GM18507 (cell line): Measurements from ENCODE around the gene LONP2.
A peak's percentile ranks its signal among the peaks of the same experiment; 100 is the strongest.
"Not testable (repeated sequence)": the region's sequence is repeated elsewhere in the genome, so short reads cannot be mapped to it uniquely, and the experiment has no call there.

Source experiments
- DNase-seq: peaks from one replicate; pipeline ENCODE4 v3.0.0; 2011; ENCODE audit warnings: low read depth; ENCODE audit not compliant: insufficient read length; ENCODE audit errors: extremely low spot score
- FAIRE-seq: peaks from 2 replicates; lab custom pipeline; 2011; peaks lifted over from hg19 to GRCh38; lab: Jason Lieb, UNC

LONP2 gene

DNA sequence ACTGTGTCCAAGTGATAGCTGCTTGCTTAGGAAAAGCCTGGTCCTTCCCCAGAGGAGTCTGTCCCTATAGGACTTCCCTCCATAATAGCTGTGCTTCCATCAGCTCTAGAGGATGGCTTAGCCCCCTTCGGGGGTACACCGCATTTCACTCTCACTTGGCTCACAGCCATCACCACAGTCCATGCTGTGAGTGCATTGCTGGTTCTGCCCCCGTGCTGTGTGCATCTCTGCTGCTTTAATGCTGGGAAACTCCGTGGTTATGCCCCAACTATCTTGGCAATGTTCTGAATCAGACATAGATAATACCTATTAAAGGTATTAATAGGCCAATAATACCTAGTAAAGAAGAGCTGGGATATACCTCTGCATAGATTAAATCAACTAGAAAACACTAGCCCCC lies 82.8 kb downstream of the LONP2 start:
- FAIRE-seq (no peak), DNase-seq (no peak)

DNA sequence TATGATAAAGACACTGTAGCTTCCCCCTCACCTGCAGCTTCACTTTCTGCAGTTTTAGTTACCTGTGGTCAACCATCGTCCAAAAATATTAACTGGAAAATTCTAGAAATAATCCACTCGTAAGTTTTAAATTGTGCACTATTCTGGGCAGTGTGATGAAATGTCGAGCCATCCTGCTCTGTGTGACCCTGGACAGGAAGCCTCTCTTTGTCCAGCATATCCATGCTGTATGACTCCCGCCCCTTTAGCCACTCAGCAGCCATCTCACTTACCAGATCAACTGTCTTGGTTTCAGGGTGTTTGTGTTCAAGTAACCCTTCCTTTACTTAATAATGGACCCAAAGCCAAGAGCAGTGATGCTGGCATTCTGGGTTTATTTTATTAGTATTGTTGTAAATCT lies 85.0 kb downstream of the LONP2 start:
- FAIRE-seq = no peak
- DNase-seq = no peak

DNA sequence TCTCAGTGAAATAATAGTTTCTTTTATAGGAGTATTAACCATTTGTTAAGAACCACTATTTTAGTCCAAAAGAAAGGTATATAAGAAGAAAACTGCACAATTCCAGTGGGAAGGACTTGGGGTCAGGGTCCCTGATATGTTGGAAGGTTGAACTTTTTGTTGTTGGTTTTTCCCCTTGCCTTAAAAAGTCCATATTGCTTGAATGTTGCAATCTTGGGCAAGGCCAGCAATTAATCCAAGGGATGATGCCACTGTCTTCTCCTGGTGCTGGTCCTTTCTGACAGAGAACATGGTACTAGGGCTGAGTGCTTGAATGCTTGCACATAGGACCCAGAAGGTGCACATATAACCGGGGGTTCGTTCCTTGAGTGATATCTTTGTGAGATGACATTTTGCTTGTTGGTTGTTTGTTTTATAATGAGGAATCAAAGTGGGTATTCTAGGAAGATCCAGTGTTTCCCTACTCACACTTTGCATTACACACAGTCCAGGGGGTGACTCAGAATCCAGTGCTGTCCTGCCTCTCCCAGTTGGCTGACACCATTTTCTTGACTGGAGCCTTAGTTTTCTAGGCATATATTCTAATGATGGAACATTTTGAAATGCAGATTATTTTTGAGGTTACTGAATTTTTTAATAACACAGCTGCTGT lies 86.2 kb downstream of the LONP2 start:
- no peak for FAIRE-seq
- DNase-seq = no peak

GRCh38 chr16:48330841-48331192 lies 86.7 kb downstream of the LONP2 start:
- no peak for DNase-seq
- FAIRE-seq = no peak

- DNase-seq (no peak), FAIRE-seq (no peak)
Observed at GRCh38 chr16:48332978-48333377, 88.9 kb downstream of the LONP2 start.

- FAIRE-seq (no peak), DNase-seq (no peak)
Observed at GRCh38 chr16:48334325-48334724, 90.2 kb downstream of the LONP2 start.

DNA sequence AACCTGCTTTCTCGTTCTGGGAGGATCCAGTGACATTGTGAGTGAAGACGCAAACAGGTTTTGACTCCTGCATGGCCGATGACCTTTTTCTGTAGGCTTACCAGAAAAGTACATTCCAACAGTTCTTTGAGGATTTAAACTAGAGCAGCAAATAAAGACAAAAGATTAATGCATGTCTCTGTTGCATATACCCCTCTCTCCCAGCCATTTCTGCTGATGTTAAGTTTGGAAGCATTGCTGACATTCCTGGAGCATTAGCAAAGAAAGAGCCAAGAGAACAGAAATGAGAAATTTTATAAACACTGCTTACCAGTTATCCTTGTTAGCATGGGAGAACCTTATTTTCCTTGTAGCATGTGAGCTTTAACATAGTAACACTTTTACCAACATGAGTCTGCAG lies 91.9 kb downstream of the LONP2 start:
- FAIRE-seq (no peak), DNase-seq (no peak)

- no peak for DNase-seq
- no peak for FAIRE-seq
Observed at GRCh38 chr16:48340054-48340453, 96.0 kb downstream of the LONP2 start.

DNA sequence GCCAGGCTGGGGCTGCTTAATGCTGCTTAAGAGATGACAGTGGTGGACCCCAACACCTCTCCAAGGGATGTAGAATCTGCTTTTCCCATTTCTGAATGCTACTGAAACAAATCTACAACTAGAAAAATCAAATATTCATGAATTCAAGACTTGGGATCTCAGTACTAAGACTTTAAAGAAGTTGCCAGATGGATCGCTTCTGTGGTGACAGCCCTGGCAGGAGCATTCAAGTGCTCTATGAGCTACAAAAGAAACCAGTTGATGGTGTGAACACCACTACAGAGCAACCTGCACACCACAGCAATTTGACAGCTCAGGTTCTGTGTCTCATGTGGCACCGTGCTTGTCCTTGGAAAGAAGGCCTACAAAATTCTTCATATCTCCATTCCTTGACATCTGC lies 98.5 kb downstream of the LONP2 start:
- DNase-seq (no peak), FAIRE-seq (no peak)

- FAIRE-seq (no peak), DNase-seq (no peak)
Observed at GRCh38 chr16:48347191-48347865, 103.2 kb downstream of the LONP2 start.

DNA sequence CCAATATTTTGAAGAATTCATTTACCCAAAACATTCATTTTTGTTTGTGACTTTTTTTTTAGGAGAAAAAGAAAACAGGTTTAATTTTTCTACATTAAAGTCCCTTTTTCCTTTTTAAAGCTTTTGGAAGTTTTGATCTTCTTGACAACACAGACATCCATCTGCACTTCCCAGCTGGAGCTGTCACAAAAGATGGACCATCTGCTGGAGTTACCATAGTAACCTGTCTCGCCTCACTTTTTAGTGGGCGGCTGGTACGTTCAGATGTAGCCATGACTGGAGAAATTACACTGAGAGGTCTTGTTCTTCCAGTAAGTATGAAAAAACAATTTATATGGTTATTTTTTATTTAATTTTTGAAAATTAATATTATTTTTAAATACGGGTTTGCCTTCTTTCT lies 103.9 kb downstream of the LONP2 start:
- FAIRE-seq (no peak), DNase-seq (no peak)

DNA sequence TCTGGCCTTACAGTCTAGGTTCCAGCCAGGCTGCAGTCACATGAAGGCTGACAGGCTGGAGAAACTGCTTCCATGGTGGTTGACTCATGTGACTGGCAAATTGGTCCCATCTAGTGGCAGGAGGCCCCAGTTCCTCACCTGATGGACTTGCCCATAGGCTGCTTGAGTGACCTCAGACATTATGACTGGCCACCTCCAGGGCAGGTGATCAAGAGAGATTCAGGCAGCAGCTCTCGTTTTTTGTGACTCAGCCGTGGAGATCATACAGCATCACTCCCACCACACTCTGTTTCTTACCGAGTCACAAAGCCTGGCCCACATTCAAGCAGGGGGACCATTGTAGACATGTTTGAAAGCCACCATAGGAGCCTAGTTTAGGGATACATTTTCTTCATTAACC lies 106.6 kb downstream of the LONP2 start:
- DNase-seq (no peak), FAIRE-seq (no peak)

DNA sequence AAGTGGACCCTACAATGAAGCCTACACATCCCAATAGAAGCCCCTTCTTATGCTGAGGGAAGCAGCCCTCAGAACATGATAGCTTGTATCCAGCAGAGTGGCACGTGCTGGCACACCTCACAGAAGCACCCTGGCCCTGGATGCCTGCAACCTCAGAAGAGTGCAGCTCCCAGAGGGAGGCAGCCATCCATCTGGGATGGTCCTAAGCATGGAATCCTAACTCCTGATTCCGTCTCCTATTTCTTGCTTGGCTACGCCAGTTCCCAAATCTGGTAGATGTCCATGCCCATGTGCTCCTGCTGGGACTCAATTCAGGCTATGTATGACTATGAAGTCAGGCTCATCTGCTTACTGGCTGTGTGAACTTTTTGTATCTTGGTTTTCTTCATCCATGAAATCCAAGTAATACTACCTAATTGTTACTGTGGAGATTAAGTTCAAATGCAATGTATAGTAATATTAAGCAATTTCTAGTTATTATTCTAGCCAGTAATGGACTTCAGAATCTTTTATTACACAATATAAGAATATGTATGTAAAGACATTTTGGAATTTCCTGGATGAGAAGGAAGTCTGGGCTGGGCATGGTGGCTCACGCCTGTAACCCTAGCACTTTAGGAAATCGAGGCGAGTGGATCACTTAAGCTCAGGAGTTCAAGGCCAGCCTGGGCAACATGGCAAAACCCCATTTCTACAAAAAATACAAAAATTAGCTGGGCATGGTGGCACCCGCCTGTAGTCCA lies 108.7 kb downstream of the LONP2 start:
- DNase-seq = no peak
- FAIRE-seq = no peak

DNA sequence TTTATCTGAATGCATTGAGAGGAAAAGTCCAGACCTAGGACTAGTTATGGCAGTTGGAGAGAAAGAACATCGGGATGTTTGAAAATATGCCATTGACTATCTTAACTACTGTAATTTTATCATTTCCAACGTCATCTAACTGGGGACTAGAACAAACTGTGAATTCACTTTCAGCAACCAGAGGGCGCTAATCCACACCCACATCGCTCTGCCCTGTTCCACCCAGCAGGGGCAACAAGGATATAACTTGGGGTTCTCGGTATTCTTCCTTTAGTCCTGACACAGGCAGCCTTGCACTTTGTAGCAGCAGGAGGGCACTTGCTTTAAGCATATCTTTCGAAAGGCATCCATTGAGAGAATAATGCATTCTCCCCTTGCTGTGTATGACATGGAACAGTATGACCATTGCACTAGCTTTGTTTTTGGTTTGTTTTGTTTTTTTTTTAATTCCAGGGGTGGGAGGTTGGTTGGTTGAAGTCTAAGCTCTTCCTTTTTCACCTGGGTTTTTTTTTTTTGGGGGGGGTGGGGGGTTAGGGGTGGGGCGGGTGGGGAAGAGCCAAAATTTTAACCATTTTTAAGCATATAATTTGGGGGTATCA lies 109.6 kb downstream of the LONP2 start:
- DNase-seq (peak; percentile 58), FAIRE-seq (peak; percentile 82)

DNA sequence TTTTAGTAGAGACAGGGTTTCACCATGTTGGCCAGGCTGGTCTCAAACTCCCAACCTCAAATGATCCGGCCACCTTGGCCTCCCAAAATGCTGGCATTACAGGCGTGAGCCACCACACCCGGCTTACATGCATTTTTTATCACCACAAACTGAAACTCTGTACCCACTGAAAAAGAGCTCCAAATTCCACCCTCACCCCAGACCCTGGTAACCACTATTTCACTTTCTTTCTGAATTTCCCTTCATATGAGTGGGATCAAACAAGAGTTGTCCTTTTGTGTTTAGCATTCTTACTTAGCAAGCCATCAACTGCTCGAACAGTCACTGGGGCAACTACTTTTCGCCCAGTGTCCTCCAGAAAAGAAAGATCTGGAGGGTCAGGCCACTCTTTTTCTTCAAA lies 110.3 kb downstream of the LONP2 start:
- not testable (repeated sequence) for FAIRE-seq, DNase-seq

DNA sequence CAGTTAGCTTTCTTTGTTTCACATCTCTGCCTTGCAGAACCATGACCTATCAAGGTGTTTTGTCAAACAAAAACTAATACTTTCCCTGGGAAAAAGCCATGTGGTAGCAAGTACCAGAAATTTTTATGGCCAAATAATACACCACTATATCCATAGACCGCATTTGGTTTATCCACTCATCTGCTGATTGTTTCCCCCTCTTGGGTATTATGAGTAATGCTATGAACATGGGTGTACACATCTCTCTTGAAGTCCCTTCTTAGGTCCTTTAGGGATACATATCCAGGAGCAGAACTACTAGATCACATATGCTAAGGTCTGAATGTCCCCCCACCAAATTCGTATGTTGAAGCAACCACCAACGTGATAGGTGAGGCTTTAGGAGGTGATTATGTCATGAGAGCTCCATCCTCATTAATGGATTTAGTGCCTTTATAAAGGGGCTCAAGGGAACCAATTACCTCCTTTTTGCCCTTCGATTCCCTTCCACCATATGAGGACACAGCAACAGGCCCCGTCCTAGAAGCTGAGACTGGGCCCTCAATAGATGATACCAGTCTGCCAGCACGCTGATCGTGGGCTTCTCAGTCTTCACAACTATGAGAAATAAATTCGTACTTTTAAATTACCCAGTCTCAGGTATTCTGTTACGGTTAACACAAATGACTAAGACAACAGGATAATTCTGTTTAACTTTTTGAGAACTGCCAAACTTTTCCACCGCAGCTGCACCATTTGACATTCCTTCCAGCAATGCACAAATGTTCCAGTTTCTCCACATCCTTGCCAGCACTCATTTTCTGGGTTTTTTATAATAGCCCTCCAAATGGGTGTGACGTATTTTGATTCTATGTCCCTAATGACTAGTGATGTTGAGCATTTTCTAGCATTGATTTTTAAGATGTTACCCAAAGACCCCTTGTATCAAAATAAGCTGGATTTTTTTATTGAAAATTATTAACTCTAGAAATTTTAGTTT lies 111.1 kb downstream of the LONP2 start:
- FAIRE-seq (no peak), DNase-seq (no peak)

GRCh38 chr16:48356633-48357376 lies 112.7 kb downstream of the LONP2 start:
- DNase-seq (no peak), FAIRE-seq (no peak)

DNA sequence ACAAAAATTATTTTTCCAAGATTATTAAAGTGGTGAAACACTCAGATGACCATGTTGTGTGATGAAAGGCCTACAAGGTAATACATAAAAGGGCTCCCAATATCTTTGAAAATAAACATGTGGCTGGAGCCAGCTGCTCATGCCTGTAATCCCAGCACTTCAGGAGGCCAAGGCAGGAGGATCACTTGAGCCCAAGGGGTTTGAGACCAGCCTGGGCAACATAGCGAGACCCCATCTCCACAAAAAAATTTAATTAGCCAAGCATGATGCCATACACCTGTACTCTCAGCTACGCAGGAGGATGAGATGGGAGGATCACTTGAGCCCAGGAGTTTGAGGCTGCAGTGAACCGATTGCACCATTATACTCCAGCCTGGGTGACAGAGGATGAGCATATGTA lies 114.3 kb downstream of the LONP2 start:
- FAIRE-seq (no peak), DNase-seq (no peak)

DNA sequence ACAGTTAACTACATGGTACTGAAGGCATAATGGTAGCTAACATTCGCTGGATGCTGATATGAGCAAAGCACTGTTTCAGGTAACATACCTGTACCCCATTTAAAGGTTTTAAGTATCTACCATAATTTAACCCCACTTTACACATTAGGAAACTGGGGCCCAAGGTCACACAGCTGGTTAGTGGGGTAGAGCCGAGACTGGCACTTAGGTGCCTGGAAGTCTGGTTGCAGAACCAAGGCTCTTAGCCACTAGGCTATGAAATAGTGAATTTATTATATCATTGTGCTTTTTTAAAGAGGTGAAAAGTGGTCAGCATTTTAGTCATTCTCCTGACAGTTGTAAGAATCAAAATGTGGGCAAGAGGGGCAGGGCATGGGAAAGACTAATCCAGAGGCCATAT lies 115.9 kb downstream of the LONP2 start:
- DNase-seq (no peak), FAIRE-seq (no peak)
